ENCODE results near the gene PSPH.

GRCh38 chr7:55963584-55964168 is 87.6 kb downstream of the PSPH start:
- TF ChIP-seq REST (IDR thresholded peaks at IDR 0.05; ENCODE audit: low read depth) (no peak), CREB1 (IDR thresholded peaks at IDR 0.05; ENCODE audit: low read depth) (no peak), EP300 (IDR thresholded peaks at IDR 0.05; ENCODE audit: borderline replicate concordance) (no peak), MAX (IDR thresholded peaks at IDR 0.05) (no peak), YY1 (IDR thresholded peaks at IDR 0.05; ENCODE audit: low read depth) (no peak), TCF12 (IDR thresholded peaks at IDR 0.05; ENCODE audit: low read depth) (no peak), NFIC (IDR thresholded peaks at IDR 0.05) (no peak)

Measured in Ishikawa (cell line).